Activated T-cell treated with anti-CD3 and anti-CD28 coated beads, Interleukin-2, amount 50 U/mL, for 72 hours (primary cell): ENCODE measurements around the gene NPIPB9. TPM values are rescaled to one million over a fixed set of nuclear protein-coding genes. Genes with fewer than 3 reads are reported as not detected.
"Not testable (repeated sequence)": the region's sequence is repeated elsewhere in the genome, so short reads cannot be mapped to it uniquely, and the experiment has no call there.

Experiments
- ATAC-seq, 2 donors: fragments of 150-1000 bp; cut with Tn5 transposase; replicated peaks in 1 of 2; 2 replicates each; pipeline ENCODE4 v1.10.0; 2021; ENCODE audit warnings: moderate library complexity in 2 of 2, mild to moderate bottlenecking in 1 of 2
- DNase-seq, 2 donors: peaks; one replicate each; pipeline ENCODE4 v3.0.0; 2021 to 2022; ENCODE audit warnings: mixed read lengths in 1 of 2
- H3K27ac Mint-ChIP-seq: one replicate; pipeline ENCODE4 v1.8.0; 2022; ENCODE audit warnings: mild to moderate bottlenecking, moderate library complexity, mixed read lengths
- H3K27me3 Mint-ChIP-seq: one replicate; pipeline ENCODE4 v1.8.0; 2022; ENCODE audit warnings: low read depth, mixed read lengths
- H3K36me3 Mint-ChIP-seq, 2 donors: one replicate each; pipeline ENCODE4 v1.8.0; 2022; ENCODE audit warnings: mixed read lengths in 2 of 2, mild to moderate bottlenecking in 1 of 2; ENCODE audit not compliant: insufficient read depth in 2 of 2
- H3K4me1 Mint-ChIP-seq: one replicate; pipeline ENCODE4 v1.8.0; 2022; ENCODE audit warnings: low read depth, mixed read lengths
- H3K4me3 Mint-ChIP-seq, 2 donors: one replicate each; pipeline ENCODE4 v1.8.0; 2022; ENCODE audit warnings: mild to moderate bottlenecking in 2 of 2, mixed read lengths in 2 of 2, moderate library complexity in 2 of 2
- H3K9me3 Mint-ChIP-seq, 2 donors: one replicate each; pipeline ENCODE4 v1.8.0; 2022; ENCODE audit warnings: mixed read lengths in 2 of 2
- total RNA-seq, 2 donors: library from RNA; stranded (reverse); gene quantifications; one replicate each; pipeline ENCODE4 v1.2.3, GENCODE V29; 2022

The NPIPB9 gene
- total RNA-seq, 2 donors from 2014 or later = 3.4 to 4.1 TPM

DNA sequence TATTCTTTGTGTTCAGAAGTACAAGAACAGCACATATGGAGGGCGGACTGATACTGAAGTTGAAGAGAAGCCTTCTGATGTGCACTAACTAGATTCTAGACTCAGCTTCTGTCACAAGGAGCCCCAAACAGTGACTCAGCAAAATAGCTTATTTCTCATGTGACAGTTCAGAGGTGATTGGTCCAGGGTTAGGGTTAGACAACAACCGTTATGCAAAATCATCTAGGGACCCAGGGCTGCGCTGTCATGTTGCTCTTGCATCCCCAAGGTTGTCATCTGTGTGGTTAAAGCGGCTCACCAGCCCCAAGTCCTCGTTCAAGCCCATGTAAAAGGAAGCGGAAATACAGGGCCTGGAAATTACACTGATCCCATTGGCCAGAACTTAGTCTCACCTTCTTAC lies 30.1 kb downstream of the NPIPB9 start:
- not testable (repeated sequence) for ATAC-seq, H3K4me1 Mint-ChIP-seq, H3K4me3 Mint-ChIP-seq, H3K9me3 Mint-ChIP-seq, H3K27me3 Mint-ChIP-seq, DNase-seq, H3K27ac Mint-ChIP-seq, H3K36me3 Mint-ChIP-seq

DNA sequence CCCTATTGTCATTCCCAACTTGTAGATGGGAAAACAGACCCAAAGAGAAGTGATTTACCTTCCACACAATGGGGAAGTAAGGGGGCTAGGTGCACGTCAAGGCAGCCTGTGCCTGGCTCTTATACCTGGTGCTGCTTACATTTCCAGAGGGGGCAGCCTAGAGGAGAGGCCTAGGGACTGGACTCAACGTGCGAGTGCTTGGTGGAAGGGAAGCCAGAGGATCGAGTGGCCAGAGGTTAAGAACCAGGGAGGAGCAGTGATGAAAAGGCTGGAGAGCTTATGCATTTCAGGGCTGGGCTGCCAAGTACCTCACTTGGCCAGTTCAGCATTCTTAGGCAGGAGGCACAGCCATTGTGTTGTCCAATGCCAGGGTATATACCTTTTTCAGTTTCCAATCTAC lies 30.8 kb downstream of the NPIPB9 start:
- not testable (repeated sequence) for H3K4me1 Mint-ChIP-seq, DNase-seq, H3K36me3 Mint-ChIP-seq, H3K27me3 Mint-ChIP-seq, H3K4me3 Mint-ChIP-seq, H3K9me3 Mint-ChIP-seq, ATAC-seq, H3K27ac Mint-ChIP-seq

DNA sequence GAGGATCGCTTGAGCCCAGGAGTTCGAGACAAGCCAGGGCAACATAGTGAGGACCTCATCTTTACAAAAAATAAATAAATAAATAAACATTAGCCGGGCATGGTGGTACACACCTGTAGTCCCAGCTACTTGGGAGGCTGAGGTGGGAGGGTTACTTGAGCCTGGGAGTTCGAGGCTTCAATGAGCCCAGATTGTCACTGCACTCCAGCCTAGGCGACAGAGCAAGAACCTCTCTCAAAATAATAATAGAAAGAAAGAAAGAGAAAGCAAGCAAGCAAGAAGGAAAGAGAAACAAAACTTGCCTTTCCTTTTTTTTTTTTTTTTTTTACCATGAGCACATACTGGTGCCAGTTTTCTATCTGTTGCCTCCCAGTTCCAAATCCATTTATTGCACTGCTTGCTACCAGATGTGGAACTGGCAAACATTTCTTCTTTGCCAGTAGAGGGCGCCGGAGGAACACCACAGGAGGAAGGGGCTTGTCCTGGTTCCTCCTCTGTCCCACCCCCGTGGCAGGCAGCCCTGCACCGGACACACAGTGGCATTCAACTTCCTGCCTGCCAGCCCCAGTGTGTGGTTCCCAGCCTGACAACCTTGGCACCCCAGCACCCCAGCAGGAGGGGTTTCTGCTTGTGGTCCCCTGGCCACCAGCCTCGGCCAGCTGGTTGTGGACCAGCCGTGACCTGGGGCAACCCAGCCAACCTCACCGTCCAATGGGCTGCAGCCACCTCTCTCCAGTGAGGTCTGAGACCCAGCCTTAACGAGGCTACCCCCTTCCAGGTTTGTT lies 50.8 kb downstream of the NPIPB9 start:
- not testable (repeated sequence) for H3K27me3 Mint-ChIP-seq, H3K9me3 Mint-ChIP-seq, H3K4me1 Mint-ChIP-seq, H3K36me3 Mint-ChIP-seq, H3K27ac Mint-ChIP-seq
- H3K4me3 Mint-ChIP-seq = peak overlapping the region; percentile 58 to 72
- ATAC-seq = peak; percentile 88 to 93
- peak; percentile 80 to 89 for DNase-seq

DNA sequence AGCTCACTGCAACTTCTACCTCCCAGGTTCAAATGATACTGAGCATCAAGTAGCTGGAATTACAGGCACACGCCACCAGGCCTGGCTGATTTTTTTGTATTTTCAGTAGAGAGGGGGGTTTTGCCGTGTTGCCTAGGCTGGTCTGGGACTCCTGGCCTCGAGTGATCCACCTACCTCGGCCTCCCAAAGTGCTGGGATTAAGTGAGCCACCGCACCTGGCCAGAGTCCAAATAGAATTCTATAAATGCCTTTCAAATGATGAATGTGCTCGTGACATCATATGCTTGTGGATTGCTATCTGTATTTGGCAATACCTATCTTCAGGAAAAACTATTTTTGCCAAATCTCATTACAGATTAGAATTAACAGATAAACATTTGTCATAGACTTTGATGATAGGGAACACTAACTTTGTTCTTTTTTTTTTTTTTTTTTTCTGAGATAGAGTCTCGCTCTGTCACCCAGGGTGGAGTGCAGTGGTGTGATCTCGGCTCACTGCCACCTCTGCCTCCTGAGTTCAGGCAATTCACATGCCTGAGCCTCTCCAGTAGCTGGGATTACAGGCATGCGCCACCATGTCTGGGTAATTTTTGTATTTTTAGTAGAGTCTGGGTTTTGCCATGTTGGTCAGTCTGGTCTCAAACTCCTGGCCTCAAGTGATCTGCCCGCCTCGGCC lies 56.0 kb downstream of the NPIPB9 start:
- H3K9me3 Mint-ChIP-seq, H3K36me3 Mint-ChIP-seq, H3K27me3 Mint-ChIP-seq, DNase-seq, H3K27ac Mint-ChIP-seq, ATAC-seq, H3K4me1 Mint-ChIP-seq, H3K4me3 Mint-ChIP-seq: not testable (repeated sequence)

DNA sequence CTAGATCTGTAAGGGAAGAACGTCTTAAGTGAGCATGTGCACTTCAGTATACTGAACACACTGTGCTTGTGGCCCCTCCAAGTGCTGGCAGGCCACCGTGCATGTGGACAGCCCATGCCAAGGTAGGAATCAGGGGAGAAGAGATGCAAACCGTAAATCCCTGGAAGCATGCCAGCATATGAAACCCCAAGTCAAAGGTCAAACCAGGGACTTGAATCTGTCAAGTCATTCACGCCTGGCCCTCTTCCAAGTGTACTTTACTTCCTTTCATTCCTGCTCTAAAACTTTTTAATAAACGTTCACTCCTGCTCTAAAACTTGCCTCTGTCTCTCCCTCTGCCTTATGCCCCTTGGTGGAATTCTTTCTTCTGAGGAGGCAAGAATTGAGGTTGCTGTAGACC lies 68.4 kb downstream of the NPIPB9 start:
- Mint-ChIP-seq H3K36me3 (peaks cover 9 to 21% of the 10 kb centered on the region in 2 donors), H3K27ac (no peak overlapping the region), H3K4me1 (peaks cover 32% of the 10 kb centered on the region), H3K9me3 (no peaks in the 10 kb centered on the region), H3K4me3 (no peak overlapping the region), H3K27me3 (no peaks in the 10 kb centered on the region)
- DNase-seq (no peak), ATAC-seq (no peak)

DNA sequence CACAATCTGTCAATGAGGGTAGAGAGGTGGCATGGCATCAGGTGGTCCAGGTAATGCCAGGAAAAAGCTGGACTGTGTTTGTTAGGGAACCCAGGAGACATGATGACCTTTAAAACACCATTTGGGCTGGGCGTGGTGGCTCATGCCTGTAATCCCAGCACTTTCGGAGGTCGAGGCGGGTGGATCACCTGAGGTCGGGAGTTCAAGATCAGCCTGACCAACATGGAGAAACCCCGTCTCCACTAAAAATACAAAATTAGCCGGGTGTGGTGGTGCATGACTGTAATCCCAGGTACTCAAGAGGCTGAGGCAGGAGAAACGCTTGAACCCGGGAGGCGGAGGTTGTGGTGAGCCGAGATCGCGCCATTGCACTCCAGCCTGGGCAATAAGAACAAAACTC lies 69.0 kb downstream of the NPIPB9 start:
- not testable (repeated sequence) for DNase-seq, H3K4me3 Mint-ChIP-seq, H3K27ac Mint-ChIP-seq, H3K27me3 Mint-ChIP-seq, ATAC-seq, H3K9me3 Mint-ChIP-seq
- Mint-ChIP-seq H3K4me1 (peaks cover 37% of the 10 kb centered on the region), H3K36me3 (peaks cover 12 to 26% of the 10 kb centered on the region in 2 donors)

DNA sequence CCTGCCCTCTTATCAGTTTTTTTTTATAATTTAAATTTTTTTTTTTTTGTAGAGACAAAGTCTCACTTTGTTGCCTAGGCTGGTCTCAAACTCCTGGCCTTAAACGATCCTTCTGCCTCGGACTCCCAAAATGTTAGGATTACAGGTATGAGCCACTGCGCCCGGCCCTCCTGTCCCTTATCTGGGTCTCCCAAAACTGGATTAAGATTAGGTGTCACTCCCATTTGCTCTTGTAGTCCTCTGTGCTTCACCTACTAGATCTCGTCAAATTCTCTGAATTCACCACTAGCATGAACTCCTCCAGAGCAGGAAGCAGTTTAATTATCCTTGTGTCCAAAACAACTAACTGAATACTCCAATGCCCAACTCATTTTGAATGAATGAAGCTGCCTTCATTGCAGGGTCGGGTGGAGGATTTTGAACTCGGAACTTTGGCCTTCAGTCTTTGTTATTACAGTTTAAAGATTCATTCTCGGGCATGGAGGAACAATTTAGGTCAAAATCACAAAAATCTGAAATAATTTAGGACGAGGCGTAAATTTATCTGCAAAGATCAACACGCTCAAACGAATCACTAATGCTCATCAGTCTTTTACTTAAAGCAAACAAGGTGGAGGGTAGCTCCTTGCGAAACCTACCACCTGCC lies 70.4 kb downstream of the NPIPB9 start:
- Mint-ChIP-seq H3K36me3 (peaks cover 22 to 34% of the 10 kb centered on the region in 2 donors), H3K27ac (peak overlapping the region; percentile 93), H3K4me1 (peaks cover 49% of the 10 kb centered on the region), H3K27me3 (no peaks in the 10 kb centered on the region), H3K4me3 (peak overlapping the region; percentile 94), H3K9me3 (no peaks in the 10 kb centered on the region)
- DNase-seq = no peak
- no peak for ATAC-seq

Other genes starting within 250 kb of the NPIPB9 start
- not detected for gene IL27, start 245.0 kb upstream of the NPIPB9 start, total RNA-seq
- not detected for gene NUPR1, start 212.8 kb upstream of the NPIPB9 start, total RNA-seq
- gene SGF29, start 197.9 kb upstream of the NPIPB9 start, total RNA-seq = 10 to 100 TPM; 42.4 to 60.0 TPM
- gene SULT1A2, start 154.7 kb upstream of the NPIPB9 start, total RNA-seq = 1 to 10 TPM in 1 of 2 donors, under 1 TPM in 1; 0.25 to 1.2 TPM
- gene SULT1A1, start 141.7 kb upstream of the NPIPB9 start, total RNA-seq = 10 to 100 TPM; 12.7 to 18.6 TPM
- gene NPIPB8, start 113.7 kb upstream of the NPIPB9 start, total RNA-seq = 1 to 10 TPM in 1 of 2 donors, not detected in 1; 2.7 TPM
- gene EIF3C, start 40.3 kb upstream of the NPIPB9 start, total RNA-seq = 100 to 1,000 TPM; 470 to 660 TPM
- gene ATXN2L, start 71.2 kb downstream of the NPIPB9 start, total RNA-seq = 100 to 1,000 TPM; 456 to 594 TPM
- gene TUFM, start 94.6 kb downstream of the NPIPB9 start, total RNA-seq = 100 to 1,000 TPM; 172 to 220 TPM
- 10 to 100 TPM; 46.7 to 48.1 TPM for gene SH2B1, start 112.1 kb downstream of the NPIPB9 start, total RNA-seq
- gene ATP2A1, start 126.7 kb downstream of the NPIPB9 start, total RNA-seq = 1 to 10 TPM; 6.1 to 8.4 TPM
- 10 to 100 TPM; 10.8 to 14.1 TPM for gene RABEP2, start 173.5 kb downstream of the NPIPB9 start, total RNA-seq
- gene CD19, start 180.2 kb downstream of the NPIPB9 start, total RNA-seq = 1 to 10 TPM; 1.3 to 1.4 TPM
- gene NFATC2IP, start 199.2 kb downstream of the NPIPB9 start, total RNA-seq = 10 to 100 TPM; 81.1 to 97.6 TPM
- 10 to 100 TPM; 21.1 to 23.6 TPM for gene SPNS1, start 223.0 kb downstream of the NPIPB9 start, total RNA-seq
- gene LAT, start 233.3 kb downstream of the NPIPB9 start, total RNA-seq = 100 to 1,000 TPM; 254 to 360 TPM